ENCODE measurements around the gene LAMTOR1. TPM values are rescaled to one million over a fixed set of nuclear protein-coding genes. Genes with fewer than 3 reads are reported as not detected.

LAMTOR1 gene
- total and polyA plus RNA-seq, 10 of the 15 experiments (the other 5 are each of a cell fraction or from before 2014, with no cell fraction given), result 58.8 to 141 (median 110) TPM

DNA sequence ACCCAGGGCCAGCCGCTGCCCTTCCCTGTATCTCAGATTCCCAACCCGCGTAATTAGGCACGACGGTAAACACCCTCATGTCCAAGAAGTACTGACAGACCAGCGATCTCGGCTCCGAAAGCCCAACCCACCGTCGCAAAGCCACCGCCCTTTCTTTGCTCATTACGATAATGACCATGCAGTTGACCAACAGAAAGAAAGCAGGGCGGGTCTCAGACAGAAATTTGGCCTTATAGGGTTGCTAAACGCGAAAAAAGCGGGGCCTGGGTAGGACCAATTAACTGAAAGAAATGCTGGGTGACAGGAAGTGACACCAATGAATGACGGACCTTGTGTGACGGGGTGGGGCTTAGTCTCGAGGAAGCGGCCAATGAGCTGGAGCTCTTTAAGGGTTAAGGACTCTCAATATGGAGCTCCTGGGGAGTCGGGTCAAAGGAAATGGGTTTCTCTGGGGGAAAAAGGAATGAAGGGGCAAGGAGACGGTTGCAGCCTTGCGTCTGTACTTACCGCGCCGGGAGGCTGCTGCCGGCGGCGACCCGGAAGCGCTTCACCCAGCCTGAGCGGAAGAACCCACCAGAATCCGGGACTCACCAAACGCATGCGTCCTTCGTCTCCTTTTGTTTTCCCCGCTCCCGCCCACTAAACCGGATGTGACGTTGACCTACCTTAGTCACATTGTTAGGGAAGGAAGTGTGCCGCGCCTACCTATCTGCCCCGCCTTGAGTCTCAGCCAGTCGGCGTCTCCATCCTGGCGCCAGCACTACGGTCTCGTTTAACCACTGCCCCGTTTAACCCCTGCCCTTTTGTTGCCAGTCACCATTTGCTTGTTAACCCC is 9.3 kb upstream of the LAMTOR1 start, which contains the start of gene ANAPC15:
ANAPC15 (minus strand) TSS at position 553 of the 835 bp plus-strand sequence. CDS start 1,419 bp downstream, outside the sequence.
- ChIA-PET CTCF (interaction anchor here (0.9 to 2.9 kb wide), 7 partner anchors 21 to 319 kb away, joined by 3 to 12 read pairs (median 5); no protein-coding TSS in a partner anchor), POLR2A (interaction anchor here (0.5 to 3.3 kb wide), 11 partner anchors 10 to 1961 kb away, joined by 3 to 13 read pairs (median 6); partner anchors contain the start of gene LAMTOR1), RAD21 (ENCODE audit: unreplicated experiment) (interaction anchor here (0.6 to 2.1 kb wide), 6 partner anchors 21 to 318 kb away, joined by 3 to 7 read pairs (median 5); partner anchors contain the start of genes RNF121 and XNDC1N), SMC1A (ENCODE audit: uncharacterized antibody, unreplicated experiment) (interaction anchor here (1.0 to 1.9 kb wide), 12 partner anchors 12 to 319 kb away, joined by 3 to 10 read pairs (median 4); partner anchors contain the start of genes RNF121 and XNDC1N)
- FAIRE-seq (peak; percentile 99), DNase-seq (ENCODE audit: low read depth, low spot score) (peak; percentile 99), ATAC-seq (peak; percentile 96)
- Histone ChIP-seq H2AFZ (ENCODE audit: control insufficient read depth, low read depth, low read length) (peak within 1 kb of the TSS; percentile 91), H3K4me1 (ENCODE audit: control insufficient read depth, insufficient read depth, low read length) (peaks cover 7% of the 10 kb centered on the region), H3K27me3 (replicated peaks in 1 of 2; ENCODE audit: control insufficient read depth in 2 of 2, insufficient read depth in 2 of 2, low read length in 1 of 2) (no peaks in the 10 kb centered on the region), H3K4me2 (ENCODE audit: control insufficient read depth, insufficient read depth) (peak within 1 kb of the TSS; percentile 95), H3K27ac (ENCODE audit: control insufficient read depth, insufficient read depth) (peak within 1 kb of the TSS; percentile 99), H3K4me3 (peak within 1 kb of the TSS; percentile 69), H3K79me2 (ENCODE audit: control insufficient read depth, insufficient read depth, low read length) (peaks cover 5% of the 10 kb centered on the region), H3K9ac (ENCODE audit: control insufficient read depth, insufficient read depth, low read length) (peak within 1 kb of the TSS; percentile 92), H3K36me3 (ENCODE audit: control insufficient read depth in 2 of 2, insufficient read depth in 2 of 2, low read length in 1 of 2) (peaks cover 0 to 2% of the 10 kb centered on the region in 2 experiments; a peak in 2 of 4 replicates), H4K20me1 (ENCODE audit: control insufficient read depth, insufficient read depth) (no peaks in the 10 kb centered on the region), H3K9me3 (replicated peaks; ENCODE audit: control insufficient read depth, insufficient read depth, low read length) (no peaks in the 10 kb centered on the region)
- intact Hi-C loops (cut with micrococcal nuclease; ENCODE audit: unreplicated experiment) (loop anchor here (1.0 kb wide), 2 partner anchors 111 to 184 kb away; partner anchors contain the start of gene XNDC1N), in situ Hi-C loops (cut with MboI) (no loop called here)
- WGBS (ENCODE audit: insufficient coverage, insufficient replicate concordance, low lambda C conversion rate, missing lambda C conversion rate), result under 1% methylated on average over 49 of the region's 49 CpGs
- BruUV-seq (replicated peaks), result no TSS peak
- TF ChIP-seq SMC3 (IDR thresholded peaks at IDR 0.05; ENCODE audit: borderline replicate concordance, low read length), result 0 out of 2 replicates have a peak, but pooled peaks have one; percentile 23
- 0 out of 2 replicates have a peak, but pooled peaks have one; percentile 26 for TF ChIP-seq TCF12 (IDR thresholded peaks at IDR 0.05; ENCODE audit: low read depth, low read length)
- TF ChIP-seq JUNB (IDR thresholded peaks at IDR 0.05), result no peak
- TF ChIP-seq ZNF24 (IDR thresholded peaks at IDR 0.05), result no peak; the same call in 1 of the 2 replicates
- TF ChIP-seq NFYB (IDR thresholded peaks at IDR 0.05; ENCODE audit: insufficient read depth, low read depth, low read length), result peak; percentile 88
- no peak; the same call in 1 of the 2 replicates for TF ChIP-seq ZBED1 (IDR thresholded peaks at IDR 0.05; ENCODE audit: borderline replicate concordance)
- no peak for TF ChIP-seq RBBP5 (conservative IDR thresholded peaks at IDR 0.05)
- TF ChIP-seq FOXK2 (IDR thresholded peaks at IDR 0.05), result peak; percentile 46; the same call in 1 of the 2 replicates
- TF ChIP-seq FOS (IDR thresholded peaks at IDR 0.05; ENCODE audit: borderline replicate concordance, extremely low read depth, insufficient read length), result peak; percentile 54
- peak; percentile 88; the same call in 2 of the 3 replicates for TF ChIP-seq POU2F2 (IDR thresholded peaks at IDR 0.05; ENCODE audit: borderline replicate concordance, low read depth, low read length)
- TF ChIP-seq SIX5 (IDR thresholded peaks at IDR 0.05; ENCODE audit: low read depth, low read length, severe bottlenecking), result peak; percentile 2
- TF ChIP-seq RELA (IDR thresholded peaks at IDR 0.05; ENCODE audit: borderline replicate concordance, partially characterized antibody), result peak; percentile 45
- peak; percentile 97 for TF ChIP-seq SMAD5 (IDR thresholded peaks at IDR 0.05; ENCODE audit: low read depth)
- TF ChIP-seq WRNIP1 (IDR thresholded peaks at IDR 0.05; ENCODE audit: borderline replicate concordance, low read depth, low read length), result no peak
- TF ChIP-seq, protein P1, sequence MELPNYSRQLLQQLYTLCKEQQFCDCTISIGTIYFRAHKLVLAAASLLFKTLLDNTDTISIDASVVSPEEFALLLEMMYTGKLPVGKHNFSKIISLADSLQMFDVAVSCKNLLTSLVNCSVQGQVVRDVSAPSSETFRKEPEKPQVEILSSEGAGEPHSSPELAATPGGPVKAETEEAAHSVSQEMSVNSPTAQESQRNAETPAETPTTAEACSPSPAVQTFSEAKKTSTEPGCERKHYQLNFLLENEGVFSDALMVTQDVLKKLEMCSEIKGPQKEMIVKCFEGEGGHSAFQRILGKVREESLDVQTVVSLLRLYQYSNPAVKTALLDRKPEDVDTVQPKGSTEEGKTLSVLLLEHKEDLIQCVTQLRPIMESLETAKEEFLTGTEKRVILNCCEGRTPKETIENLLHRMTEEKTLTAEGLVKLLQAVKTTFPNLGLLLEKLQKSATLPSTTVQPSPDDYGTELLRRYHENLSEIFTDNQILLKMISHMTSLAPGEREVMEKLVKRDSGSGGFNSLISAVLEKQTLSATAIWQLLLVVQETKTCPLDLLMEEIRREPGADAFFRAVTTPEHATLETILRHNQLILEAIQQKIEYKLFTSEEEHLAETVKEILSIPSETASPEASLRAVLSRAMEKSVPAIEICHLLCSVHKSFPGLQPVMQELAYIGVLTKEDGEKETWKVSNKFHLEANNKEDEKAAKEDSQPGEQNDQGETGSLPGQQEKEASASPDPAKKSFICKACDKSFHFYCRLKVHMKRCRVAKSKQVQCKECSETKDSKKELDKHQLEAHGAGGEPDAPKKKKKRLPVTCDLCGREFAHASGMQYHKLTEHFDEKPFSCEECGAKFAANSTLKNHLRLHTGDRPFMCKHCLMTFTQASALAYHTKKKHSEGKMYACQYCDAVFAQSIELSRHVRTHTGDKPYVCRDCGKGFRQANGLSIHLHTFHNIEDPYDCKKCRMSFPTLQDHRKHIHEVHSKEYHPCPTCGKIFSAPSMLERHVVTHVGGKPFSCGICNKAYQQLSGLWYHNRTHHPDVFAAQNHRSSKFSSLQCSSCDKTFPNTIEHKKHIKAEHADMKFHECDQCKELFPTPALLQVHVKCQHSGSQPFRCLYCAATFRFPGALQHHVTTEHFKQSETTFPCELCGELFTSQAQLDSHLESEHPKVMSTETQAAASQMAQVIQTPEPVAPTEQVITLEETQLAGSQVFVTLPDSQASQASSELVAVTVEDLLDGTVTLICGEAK (IDR thresholded peaks at IDR 0.05; ENCODE audit: borderline replicate concordance), result peak; percentile 98
- TF ChIP-seq BCL11A (IDR thresholded peaks at IDR 0.05; ENCODE audit: low read depth, low read length), result 0 out of 2 replicates have a peak, but pooled peaks have one; percentile 4
- TF ChIP-seq NFYA (IDR thresholded peaks at IDR 0.05; ENCODE audit: borderline replicate concordance, low read depth, low read length), result no peak; the same call in 1 of the 2 replicates
- peak; percentile 90; the same call in 1 of the 2 replicates for TF ChIP-seq ZNF207 (IDR thresholded peaks at IDR 0.05; ENCODE audit: borderline replicate concordance)
